GM19238 (cell line): Measurements from ENCODE around the gene SPZ1.
"Not testable (repeated sequence)": the region's sequence is repeated elsewhere in the genome, so short reads cannot be mapped to it uniquely, and the experiment has no call there.

Source experiments
- DNase-seq: peaks from one replicate; pipeline ENCODE4 v3.0.0; 2011; ENCODE audit warnings: low spot score; ENCODE audit not compliant: insufficient read length

The SPZ1 gene

DNA sequence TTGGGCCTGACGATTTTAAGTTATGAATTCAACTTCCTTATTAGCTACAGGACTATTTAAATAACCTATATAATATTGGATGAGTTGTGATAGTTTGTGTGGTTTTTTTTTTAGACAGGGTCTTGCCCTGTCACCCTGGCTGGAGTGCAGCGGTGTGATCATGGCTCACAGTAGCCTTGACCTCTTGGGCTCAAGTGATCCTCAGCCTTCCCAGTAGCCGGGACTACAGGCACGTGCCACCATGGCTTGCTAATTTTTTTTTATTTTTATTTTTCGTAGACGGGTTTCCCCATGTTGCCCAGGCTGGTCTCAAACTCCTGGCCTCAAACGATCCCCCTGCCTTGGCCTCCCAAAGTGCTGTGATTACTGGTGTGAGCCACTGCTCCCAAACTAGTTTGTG lies 17.6 kb downstream of the SPZ1 start:
- DNase-seq: no peak

DNA sequence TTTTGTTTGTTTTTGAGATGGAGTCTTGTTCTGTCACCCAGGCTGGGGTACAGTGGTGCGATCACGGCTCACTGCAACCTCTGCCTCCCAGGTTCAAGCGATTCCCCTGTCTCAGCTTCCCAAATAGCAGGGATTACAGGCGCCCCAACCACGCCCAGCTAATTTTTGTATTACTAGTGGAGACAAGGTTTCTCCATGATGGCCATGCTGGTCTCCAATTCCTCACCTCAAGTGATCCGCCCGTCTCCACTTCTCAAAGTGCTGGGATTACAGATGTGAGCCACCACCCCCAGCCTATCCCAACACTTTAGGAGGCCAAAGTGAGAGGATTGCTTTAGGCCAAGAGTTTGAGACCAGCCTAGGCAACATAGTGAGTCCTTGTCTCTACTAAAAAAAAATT lies 19.3 kb downstream of the SPZ1 start:
- DNase-seq: no peak

DNA sequence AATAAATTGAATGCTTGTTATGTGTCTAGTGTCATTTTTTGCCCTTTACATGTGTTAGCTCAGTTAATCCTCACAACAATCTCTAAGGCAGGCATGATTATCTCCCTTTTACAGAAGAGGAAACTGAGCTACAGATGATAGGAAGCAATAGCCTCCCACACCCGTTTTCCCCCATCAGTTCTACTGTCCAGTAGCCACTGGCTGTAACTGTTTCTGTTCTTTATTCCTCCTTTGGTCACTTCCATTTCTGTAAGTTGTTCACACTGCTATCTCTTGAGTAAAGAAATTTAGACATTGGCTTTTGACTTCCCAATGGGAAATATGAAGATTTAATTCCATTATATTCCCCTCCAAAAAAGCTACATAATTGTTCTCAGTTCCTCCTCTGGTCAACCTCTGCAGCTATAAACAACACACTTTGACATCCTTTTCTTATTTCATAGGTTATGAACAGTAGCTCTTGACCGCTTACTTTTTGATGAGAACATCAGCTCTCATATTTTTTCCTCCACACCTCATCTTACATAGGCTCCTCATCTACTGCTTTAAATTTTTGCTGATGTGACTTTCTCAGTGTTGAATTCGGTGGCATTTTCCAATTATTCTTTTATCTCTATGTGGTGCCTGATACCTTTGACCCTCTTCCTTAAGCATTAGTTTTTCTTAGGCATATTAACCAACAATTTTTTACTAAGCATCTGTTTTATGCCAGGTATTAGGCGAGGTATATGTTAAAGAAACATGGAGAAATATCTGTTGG lies 21.4 kb downstream of the SPZ1 start:
- no peak for DNase-seq

DNA sequence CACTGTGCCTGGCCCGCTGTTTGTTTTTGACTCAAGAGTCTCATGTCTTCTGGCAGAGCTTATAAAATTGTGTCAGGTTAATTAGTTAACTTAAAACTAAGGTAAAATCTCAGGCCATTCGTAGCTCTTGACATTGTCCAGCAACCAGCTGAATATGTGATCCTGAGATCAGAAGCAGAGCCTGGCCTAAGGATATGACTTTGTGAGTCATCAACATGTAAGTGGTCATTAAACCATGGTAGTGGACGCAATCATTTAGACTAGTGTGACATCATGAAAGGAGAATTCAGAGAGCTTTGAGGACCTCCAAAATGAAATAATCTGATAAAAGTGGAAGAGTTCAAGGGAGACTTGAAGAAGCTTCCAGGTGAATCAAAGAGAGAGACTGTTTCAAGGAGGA lies 23.3 kb downstream of the SPZ1 start:
- no peak for DNase-seq

DNA sequence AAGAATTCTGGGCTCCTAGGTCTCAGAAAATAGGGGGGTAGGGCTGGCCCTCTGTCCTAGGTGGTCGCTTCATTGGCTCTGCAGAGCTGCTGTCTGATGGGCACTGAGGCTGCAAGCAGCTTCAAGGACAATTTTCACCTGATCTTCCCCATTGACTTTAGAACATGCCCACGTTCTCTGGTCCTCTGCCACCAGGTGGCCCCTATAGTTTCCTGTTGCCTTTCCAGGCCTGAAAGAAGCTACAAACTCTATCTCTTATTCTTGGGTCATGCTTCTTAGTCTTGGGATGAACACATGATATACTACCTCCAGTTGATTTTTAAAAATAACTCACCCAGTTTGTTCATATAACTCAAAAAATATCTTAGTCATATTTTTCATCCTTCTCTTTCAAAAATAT lies 26.3 kb downstream of the SPZ1 start:
- DNase-seq: peak; percentile 18

DNA sequence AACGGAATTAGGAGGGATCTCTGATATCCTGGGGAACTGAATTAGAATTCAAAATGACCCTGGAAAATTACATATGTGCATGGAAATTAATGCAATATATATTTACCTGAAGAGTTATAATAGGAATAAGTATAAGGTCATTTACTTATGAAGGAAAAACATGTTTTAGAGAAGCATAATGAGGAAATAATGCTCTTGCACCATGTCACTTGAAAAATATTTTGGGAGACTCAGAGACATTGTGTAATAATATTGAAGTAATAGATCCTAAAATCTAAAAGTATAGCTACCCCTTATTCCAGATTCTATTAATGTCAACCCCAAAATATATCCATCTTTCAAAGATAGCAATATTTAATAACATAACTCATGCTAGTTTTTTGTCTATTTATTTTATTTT lies 28.4 kb downstream of the SPZ1 start:
- no peak for DNase-seq

DNA sequence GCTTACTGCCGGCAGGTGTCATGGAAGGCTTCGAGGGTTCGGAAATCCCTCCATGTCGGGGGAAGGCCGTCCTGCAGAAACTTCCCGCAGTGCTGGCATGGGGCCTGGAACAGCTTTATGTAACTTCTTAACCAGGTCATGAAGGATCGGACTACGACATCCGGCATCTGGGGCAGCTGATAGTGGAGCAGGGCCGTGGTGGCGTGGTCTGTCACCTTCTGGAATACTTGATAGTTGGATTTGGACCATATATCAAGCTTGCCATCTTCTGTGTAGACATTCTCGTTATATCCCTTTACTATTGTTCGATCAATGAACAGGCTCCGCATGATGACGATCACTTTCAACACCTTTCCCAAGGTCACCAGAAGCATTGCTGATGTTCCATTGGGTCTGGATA lies 31.2 kb downstream of the SPZ1 start:
- DNase-seq: not testable (repeated sequence)

DNA sequence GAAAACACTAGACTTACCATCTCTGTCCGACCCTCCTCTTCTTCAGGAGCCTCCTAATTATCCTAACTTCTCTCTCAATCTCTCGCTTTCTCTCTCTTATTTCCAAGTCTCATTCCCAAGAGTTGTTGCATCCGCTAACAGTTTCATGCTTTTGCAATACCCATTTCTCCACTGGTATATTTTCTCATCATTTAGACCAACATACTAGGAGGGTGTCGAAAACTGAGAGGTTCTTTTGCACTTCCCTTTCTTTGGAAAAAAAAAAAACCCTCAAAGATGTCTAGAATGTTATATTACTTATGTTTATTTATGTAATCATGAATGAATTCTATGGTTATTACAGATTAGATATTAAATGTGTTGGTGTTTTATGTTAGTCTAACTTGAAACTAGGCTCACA lies 35.9 kb downstream of the SPZ1 start:
- no peak for DNase-seq

DNA sequence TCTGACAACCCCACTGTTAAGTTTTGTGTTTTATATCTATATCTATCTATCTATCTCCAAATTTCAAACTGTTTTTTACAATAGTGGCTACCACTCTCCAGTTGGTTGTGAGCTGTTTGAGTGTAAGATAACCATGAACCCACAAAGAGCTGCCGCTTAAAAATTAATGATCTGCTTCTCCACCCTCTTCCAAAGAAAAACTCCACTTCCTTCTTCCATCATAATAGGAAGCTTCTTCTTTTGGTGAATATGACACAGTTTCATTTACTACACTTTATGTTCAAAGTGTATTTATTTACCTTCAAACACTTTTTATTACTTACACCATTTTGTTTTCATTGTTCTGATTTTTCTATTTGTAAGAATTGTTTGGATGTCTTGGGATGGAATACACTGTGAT lies 37.9 kb downstream of the SPZ1 start:
- DNase-seq: no peak

DNA sequence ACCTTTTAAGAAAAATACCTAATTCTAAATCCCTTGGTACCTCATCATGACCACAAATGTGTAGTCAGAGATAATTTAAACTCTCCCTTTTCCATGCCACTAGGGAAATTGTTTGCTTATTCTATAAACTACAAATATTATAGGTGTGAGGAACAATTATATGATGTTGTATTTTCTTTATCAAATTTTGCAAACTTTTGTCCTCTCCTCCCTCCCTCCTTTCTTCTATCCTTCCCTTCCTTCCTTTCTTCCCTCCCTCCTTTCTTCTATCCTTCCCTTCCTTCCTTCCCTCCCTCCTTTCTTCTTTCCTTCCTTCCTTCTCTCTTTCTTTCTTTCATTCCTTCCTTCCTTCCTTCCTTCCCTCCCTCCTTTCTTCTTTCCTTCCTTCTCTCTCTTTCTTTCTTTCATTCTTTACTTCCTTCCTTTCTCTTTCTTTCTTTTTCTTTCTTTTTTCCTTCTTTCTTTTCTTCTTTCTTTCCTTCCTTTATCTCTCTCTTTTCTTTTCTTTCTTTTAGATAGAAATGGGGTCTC lies 41.2 kb downstream of the SPZ1 start:
- no peak for DNase-seq

DNA sequence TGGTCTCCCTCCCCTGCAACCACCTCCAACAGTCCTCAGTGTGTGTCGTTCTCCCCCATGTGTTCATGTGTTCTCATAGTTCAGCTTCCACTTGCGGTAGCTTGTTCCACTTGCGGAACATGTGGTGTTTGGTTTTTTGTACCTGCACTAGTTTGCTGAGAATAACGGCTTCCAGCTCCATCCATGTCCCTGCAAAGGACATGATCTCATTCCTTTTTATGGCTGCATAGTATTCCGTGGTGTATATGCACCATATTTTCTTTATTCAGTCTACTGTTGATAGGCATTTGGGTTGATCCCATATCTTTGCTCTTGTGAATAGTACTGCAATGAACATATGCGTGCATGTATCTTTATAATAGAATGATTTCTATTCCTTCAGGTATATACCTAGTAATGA lies 45.1 kb downstream of the SPZ1 start:
- no peak for DNase-seq

DNA sequence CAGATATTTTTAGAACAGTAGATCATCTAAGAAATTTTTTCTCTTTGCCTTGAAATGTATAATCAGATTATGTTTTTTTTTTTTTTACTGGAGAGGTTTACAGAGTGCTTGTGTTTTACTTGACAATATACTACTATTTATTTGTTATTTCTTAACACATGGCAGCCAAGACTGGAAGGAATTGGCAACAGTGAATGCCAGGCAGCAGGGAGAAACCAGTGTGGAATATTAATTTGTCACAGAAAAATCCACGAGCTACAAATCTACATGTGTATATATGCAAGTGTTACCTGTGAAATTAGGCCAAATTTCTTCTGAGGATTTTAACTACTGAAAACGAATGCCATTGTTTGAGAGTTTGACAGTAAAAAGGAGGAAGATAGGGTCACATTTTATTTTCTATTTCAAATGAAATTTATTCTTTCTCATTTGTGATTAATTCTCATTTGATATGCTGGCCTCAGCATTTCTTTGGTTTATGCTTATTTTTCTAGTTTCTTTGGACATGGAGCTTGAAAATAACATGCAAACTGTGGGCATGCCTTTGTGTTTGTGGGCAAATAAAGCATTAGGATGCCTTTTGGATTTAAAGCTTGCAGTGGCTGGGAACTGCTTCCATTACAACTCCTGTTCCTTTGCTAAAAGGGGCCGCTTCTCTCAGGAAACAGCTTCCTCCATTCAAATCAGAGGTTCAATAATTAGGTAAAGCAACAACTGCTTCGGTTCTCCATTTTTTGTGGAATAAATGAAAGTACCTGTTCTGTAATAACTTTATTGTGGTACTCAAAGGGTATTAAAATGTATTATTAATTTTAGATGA lies 49.1 kb downstream of the SPZ1 start:
- DNase-seq: no peak

DNA sequence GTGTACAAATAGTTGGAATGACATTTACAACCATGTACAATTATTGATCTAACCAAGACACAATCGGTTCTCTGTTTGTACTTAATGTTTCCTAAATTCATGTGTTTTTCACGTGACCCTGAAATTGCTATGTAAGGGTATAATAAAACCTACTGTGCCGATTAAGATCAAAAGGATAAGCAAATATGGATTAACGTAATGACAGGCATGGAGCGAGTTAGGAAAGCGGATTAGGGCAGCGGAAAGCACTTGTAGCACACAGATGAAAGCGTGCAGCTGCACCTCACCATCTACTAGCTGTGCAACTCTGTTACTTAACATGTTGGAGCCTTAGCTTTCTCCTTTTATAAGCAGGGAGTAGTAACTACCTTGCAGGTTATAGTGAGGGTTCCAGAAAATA lies 49.7 kb downstream of the SPZ1 start:
- no peak for DNase-seq

DNA sequence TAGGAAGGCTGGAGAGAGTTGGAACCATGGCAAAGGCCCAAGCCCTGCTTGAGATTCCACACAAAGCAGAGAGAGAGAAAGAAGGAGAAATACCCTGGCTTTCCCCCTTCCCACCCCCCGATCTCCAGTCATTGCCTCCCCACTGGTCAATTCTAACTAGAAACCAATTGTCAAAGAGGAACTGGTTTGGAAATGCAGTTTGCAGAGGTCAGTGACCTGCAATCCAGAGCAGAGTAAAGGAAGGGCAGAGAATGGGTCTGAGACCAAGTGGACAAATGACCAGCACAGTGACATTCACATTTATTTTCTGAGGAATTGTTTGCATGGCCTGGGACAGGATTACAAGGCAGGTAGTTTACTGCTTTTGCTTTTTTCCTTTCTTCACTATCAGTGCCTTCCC lies 50.6 kb downstream of the SPZ1 start:
- DNase-seq: no peak
